Measurements from ENCODE around the gene MTRR.

GRCh38 chr5:7850395-7851239, 18.3 kb upstream of the MTRR start, which contains the start of gene CFAP90:
- TF ChIP-seq EZH2 (IDR thresholded peaks at IDR 0.05; ENCODE audit: borderline replicate concordance) (no peak), CTCF (IDR thresholded peaks at IDR 0.05; ENCODE audit: poor library complexity) (peak; percentile 37), EZH2phosphoT487 (IDR thresholded peaks at IDR 0.05; ENCODE audit: low read depth, severe bottlenecking, unreplicated experiment) (no peak)

Measured in hepatocyte (in vitro differentiated cells).